Measurements from ENCODE around the gene RASL11A.

The RASL11A gene

DNA sequence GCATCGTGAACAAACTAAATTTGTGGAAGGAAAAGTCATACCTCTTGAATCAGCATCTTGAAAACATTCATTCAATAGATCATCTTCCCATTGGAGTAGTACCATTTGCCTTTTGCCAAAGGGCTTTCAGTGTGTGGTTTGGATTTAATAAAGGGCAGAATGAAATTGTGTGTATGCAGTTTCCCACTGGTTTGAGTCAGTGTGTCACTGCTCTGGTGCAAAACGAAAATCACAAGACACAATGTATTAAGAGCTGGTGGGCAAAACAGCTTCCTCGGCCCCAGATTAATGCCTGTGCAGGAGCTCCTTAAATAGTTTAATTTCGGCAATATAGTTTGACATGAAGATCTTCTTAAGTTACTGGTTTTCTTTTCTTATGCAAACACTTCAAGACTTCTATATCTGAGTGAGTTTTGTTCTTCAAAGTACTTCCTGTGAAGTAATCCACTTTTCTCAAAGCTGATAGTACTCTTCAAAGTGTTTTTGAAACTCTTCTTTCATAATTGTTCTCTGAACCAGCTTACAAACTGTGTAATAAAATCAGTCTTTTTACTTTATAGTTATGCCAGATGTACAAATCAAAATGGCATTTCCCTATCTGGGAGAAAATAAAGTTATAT, 32.1 kb downstream of the RASL11A start:
- Histone ChIP-seq H2AFZ (ENCODE audit: low read length) (no peak overlapping the region), H3K79me2 (ENCODE audit: insufficient read depth, low read length) (no peaks in the 10 kb centered on the region)
- TF ChIP-seq, protein P1, sequence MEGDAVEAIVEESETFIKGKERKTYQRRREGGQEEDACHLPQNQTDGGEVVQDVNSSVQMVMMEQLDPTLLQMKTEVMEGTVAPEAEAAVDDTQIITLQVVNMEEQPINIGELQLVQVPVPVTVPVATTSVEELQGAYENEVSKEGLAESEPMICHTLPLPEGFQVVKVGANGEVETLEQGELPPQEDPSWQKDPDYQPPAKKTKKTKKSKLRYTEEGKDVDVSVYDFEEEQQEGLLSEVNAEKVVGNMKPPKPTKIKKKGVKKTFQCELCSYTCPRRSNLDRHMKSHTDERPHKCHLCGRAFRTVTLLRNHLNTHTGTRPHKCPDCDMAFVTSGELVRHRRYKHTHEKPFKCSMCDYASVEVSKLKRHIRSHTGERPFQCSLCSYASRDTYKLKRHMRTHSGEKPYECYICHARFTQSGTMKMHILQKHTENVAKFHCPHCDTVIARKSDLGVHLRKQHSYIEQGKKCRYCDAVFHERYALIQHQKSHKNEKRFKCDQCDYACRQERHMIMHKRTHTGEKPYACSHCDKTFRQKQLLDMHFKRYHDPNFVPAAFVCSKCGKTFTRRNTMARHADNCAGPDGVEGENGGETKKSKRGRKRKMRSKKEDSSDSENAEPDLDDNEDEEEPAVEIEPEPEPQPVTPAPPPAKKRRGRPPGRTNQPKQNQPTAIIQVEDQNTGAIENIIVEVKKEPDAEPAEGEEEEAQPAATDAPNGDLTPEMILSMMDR (conservative IDR thresholded peaks at IDR 0.05; ENCODE audit: low read length), result no peak
- no peak for TF ChIP-seq EZH2phosphoT487 (IDR thresholded peaks at IDR 0.05; ENCODE audit: borderline replicate concordance)

DNA sequence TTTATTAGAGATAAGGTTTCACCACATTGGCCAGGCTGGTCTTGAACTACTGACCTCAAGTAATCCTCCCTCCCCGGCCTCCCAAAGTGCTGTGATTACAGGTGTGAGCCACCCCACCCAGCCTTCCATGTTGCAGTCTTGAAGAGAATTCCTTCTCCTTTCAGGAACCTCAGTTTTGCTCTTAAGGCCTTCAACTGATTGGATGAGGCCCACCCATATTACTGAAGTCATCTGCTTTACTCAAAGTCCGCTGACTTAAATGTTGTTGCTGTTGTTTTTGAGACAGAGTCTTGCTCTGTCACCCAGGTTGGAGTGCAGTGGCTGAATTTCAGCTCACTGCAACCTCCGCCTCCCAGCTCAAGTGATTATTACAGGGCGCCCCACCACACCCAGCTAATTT, 33.5 kb downstream of the RASL11A start:
- no peak overlapping the region for H3K9ac ChIP-seq (ENCODE audit: low read depth, low read length, poor library complexity, severe bottlenecking)
- TF ChIP-seq, protein P1 (conservative IDR thresholded peaks at IDR 0.05; ENCODE audit: low read length), result no peak
- TF ChIP-seq EZH2phosphoT487 (IDR thresholded peaks at IDR 0.05; ENCODE audit: borderline replicate concordance), result no peak
- H3K36me3 ChIP-seq (ENCODE audit: insufficient read depth, low read length), result no peaks in the 10 kb centered on the region
- H3K9me3 ChIP-seq (ENCODE audit: insufficient read depth, low read depth, low read length), result peaks cover 6% of the 10 kb centered on the region; the same call in 1 of the 2 replicates
- no peaks in the 10 kb centered on the region for H3K4me1 ChIP-seq (ENCODE audit: insufficient read depth, low read length, poor library complexity, severe bottlenecking)
- no peak overlapping the region for H3K4me3 ChIP-seq (ENCODE audit: low read length, poor library complexity, severe bottlenecking)
- H4K20me1 ChIP-seq (ENCODE audit: insufficient read depth, low read length, poor library complexity, severe bottlenecking), result no peaks in the 10 kb centered on the region
- H3K9me2 ChIP-seq (replicated peaks; ENCODE audit: low read depth, low read length), result no peaks in the 10 kb centered on the region
- H3K27me3 ChIP-seq (ENCODE audit: insufficient read depth, low read length, poor library complexity, severe bottlenecking), result no peaks in the 10 kb centered on the region
- H2AFZ ChIP-seq (ENCODE audit: low read length), result no peak overlapping the region
- no peaks in the 10 kb centered on the region for H3F3A ChIP-seq (ENCODE audit: low read depth)
- H3K4me2 ChIP-seq (ENCODE audit: low read depth, low read length, poor library complexity, severe bottlenecking), result no peak overlapping the region
- no peaks in the 10 kb centered on the region for H3K79me2 ChIP-seq (ENCODE audit: insufficient read depth, low read length)

More for the DNA sequence above, 32.1 kb downstream of the RASL11A start:
- peaks cover 6% of the 10 kb centered on the region; the same call in 1 of the 2 replicates for H3K9me3 ChIP-seq (ENCODE audit: insufficient read depth, low read depth, low read length)
- H3F3A ChIP-seq (ENCODE audit: low read depth), result no peaks in the 10 kb centered on the region
- H3K36me3 ChIP-seq (ENCODE audit: insufficient read depth, low read length), result no peaks in the 10 kb centered on the region
- no peaks in the 10 kb centered on the region for H4K20me1 ChIP-seq (ENCODE audit: insufficient read depth, low read length, poor library complexity, severe bottlenecking)
- H3K27me3 ChIP-seq (ENCODE audit: insufficient read depth, low read length, poor library complexity, severe bottlenecking), result no peaks in the 10 kb centered on the region
- no peaks in the 10 kb centered on the region for H3K4me1 ChIP-seq (ENCODE audit: insufficient read depth, low read length, poor library complexity, severe bottlenecking)
- no peaks in the 10 kb centered on the region for H3K9me2 ChIP-seq (replicated peaks; ENCODE audit: low read depth, low read length)
- no peak overlapping the region for H3K4me3 ChIP-seq (ENCODE audit: low read length, poor library complexity, severe bottlenecking)
- H3K9ac ChIP-seq (ENCODE audit: low read depth, low read length, poor library complexity, severe bottlenecking), result no peak overlapping the region
- no peak overlapping the region for H3K4me2 ChIP-seq (ENCODE audit: low read depth, low read length, poor library complexity, severe bottlenecking)

DNA sequence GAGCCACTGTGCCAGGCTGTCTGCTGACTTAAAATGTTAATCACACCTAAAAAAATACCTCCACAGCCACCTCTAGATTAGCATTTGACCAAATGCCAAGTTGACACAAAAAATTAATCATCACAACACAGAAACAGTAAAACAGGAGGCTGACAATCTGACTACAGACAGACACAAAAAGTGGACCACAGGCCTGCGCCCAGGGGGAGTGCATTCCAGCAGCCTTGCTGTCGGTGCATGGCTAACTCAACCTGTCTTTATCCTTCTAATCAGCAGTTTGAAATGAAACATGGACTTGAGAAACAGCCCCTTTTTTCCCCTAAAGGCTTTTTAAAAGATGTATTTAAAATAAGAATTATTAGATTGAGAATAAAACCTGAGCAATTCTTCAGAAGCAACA, 34.0 kb downstream of the RASL11A start:
- no peaks in the 10 kb centered on the region for H3K4me1 ChIP-seq (ENCODE audit: insufficient read depth, low read length, poor library complexity, severe bottlenecking)
- no peaks in the 10 kb centered on the region for H3K36me3 ChIP-seq (ENCODE audit: insufficient read depth, low read length)
- no peak overlapping the region for H3K4me2 ChIP-seq (ENCODE audit: low read depth, low read length, poor library complexity, severe bottlenecking)
- H2AFZ ChIP-seq (ENCODE audit: low read length), result no peak overlapping the region
- H3K27me3 ChIP-seq (ENCODE audit: insufficient read depth, low read length, poor library complexity, severe bottlenecking), result no peaks in the 10 kb centered on the region
- no peaks in the 10 kb centered on the region for H3K9me2 ChIP-seq (replicated peaks; ENCODE audit: low read depth, low read length)
- no peaks in the 10 kb centered on the region for H4K20me1 ChIP-seq (ENCODE audit: insufficient read depth, low read length, poor library complexity, severe bottlenecking)
- H3K9ac ChIP-seq (ENCODE audit: low read depth, low read length, poor library complexity, severe bottlenecking), result no peak overlapping the region
- no peaks in the 10 kb centered on the region for H3K79me2 ChIP-seq (ENCODE audit: insufficient read depth, low read length)
- no peak overlapping the region for H3K4me3 ChIP-seq (ENCODE audit: low read length, poor library complexity, severe bottlenecking)
- peaks cover 6% of the 10 kb centered on the region; the same call in 1 of the 2 replicates for H3K9me3 ChIP-seq (ENCODE audit: insufficient read depth, low read depth, low read length)
- TF ChIP-seq, protein P1 (conservative IDR thresholded peaks at IDR 0.05; ENCODE audit: low read length), result no peak
- no peak for TF ChIP-seq EZH2phosphoT487 (IDR thresholded peaks at IDR 0.05; ENCODE audit: borderline replicate concordance)
- H3F3A ChIP-seq (ENCODE audit: low read depth), result no peaks in the 10 kb centered on the region
